ENCODE measurements around the gene PPM1F.
"Not testable (repeated sequence)": the region's sequence is repeated elsewhere in the genome, so short reads cannot be mapped to it uniquely, and the experiment has no call there.

PPM1F gene

GRCh38 chr22:21881841-21882753, 70.6 kb downstream of the PPM1F start:
- TF ChIP-seq CTCF (conservative IDR thresholded peaks at IDR 0.05; ENCODE audit: control insufficient read depth, insufficient read depth, low read depth, low read length): no peak
- no peak overlapping the region for H3K4me3 ChIP-seq (ENCODE audit: control insufficient read depth, low read depth, low read length)
- no peak for DNase-seq (ENCODE audit: low read depth)

GRCh38 chr22:21876486-21877176, 76.0 kb downstream of the PPM1F start:
- H3K4me3 ChIP-seq (ENCODE audit: control insufficient read depth, low read depth, low read length): no peak overlapping the region
- no peak for TF ChIP-seq CTCF (conservative IDR thresholded peaks at IDR 0.05; ENCODE audit: control insufficient read depth, insufficient read depth, low read depth, low read length)
- peak; percentile 73 for DNase-seq (ENCODE audit: low read depth)

- not testable (repeated sequence) for DNase-seq (ENCODE audit: low read depth)
Measured at GRCh38 chr22:21874953-21875352, 77.7 kb downstream of the PPM1F start.

GRCh38 chr22:21873619-21874018, 79.0 kb downstream of the PPM1F start:
- no peak for TF ChIP-seq CTCF (conservative IDR thresholded peaks at IDR 0.05; ENCODE audit: control insufficient read depth, insufficient read depth, low read depth, low read length)
- DNase-seq (ENCODE audit: low read depth): no peak
- H3K4me3 ChIP-seq (ENCODE audit: control insufficient read depth, low read depth, low read length): no peak overlapping the region

More at GRCh38 chr22:21874953-21875352, 77.7 kb downstream of the PPM1F start:
- H3K4me3 ChIP-seq (ENCODE audit: control insufficient read depth, low read depth, low read length): not testable (repeated sequence)

- not testable (repeated sequence) for DNase-seq (ENCODE audit: low read depth); H3K4me3 ChIP-seq (ENCODE audit: control insufficient read depth, low read depth, low read length)
Measured at GRCh38 chr22:21872741-21873140, 79.9 kb downstream of the PPM1F start.
